Hepatocyte (in vitro differentiated cells): ENCODE results near the gene TXNRD1. TPM values are rescaled to one million over a fixed set of nuclear protein-coding genes. Genes with fewer than 3 reads are reported as not detected.

Source experiments
- DNase-seq: peaks from one replicate; pipeline ENCODE4 v3.0.0-alpha.2; 2016; ENCODE audit warnings: low spot score
- H2AFZ ChIP-seq: fragments of 200-600 bp; sonication (generic); 2 replicates; pipeline ENCODE4 v1.6.0; 2016; ENCODE audit warnings: antibody characterized with exemption, mild to moderate bottlenecking
- H3K27ac ChIP-seq: fragments of 200-600 bp; sonication (generic); 2 replicates; pipeline ENCODE4 v1.5.1; 2016; ENCODE audit warnings: mild to moderate bottlenecking
- H3K27me3 ChIP-seq: fragments of 200-600 bp; sonication (generic); 2 replicates; pipeline ENCODE4 v1.6.1; 2016
- H3K36me3 ChIP-seq: fragments of 200-600 bp; sonication (generic); replicated peaks from 2 replicates; pipeline ENCODE4 v1.5.1; 2016; ENCODE audit warnings: low read depth; ENCODE audit not compliant: insufficient read depth
- H3K4me1 ChIP-seq: fragments of 200-600 bp; sonication (generic); 2 replicates; pipeline ENCODE4 v1.5.1; 2016; ENCODE audit warnings: mild to moderate bottlenecking, moderate library complexity; ENCODE audit not compliant: insufficient read depth
- H3K4me2 ChIP-seq: fragments of 200-600 bp; sonication (generic); 2 replicates; pipeline ENCODE4 v1.6.0; 2016
- H3K4me3 ChIP-seq: fragments of 200-600 bp; sonication (generic); 2 replicates; pipeline ENCODE4 v1.5.1; 2016; ENCODE audit warnings: mild to moderate bottlenecking
- H3K79me2 ChIP-seq: fragments of 200-600 bp; sonication (generic); 2 replicates; pipeline ENCODE4 v1.6.0; 2017; ENCODE audit warnings: mild to moderate bottlenecking
- H3K9me2 ChIP-seq: fragments of 200-600 bp; sonication (generic); replicated peaks from 2 replicates; pipeline ENCODE4 v1.6.0; 2017; ENCODE audit warnings: mild to moderate bottlenecking; ENCODE audit not compliant: insufficient read depth
- H3K9me3 ChIP-seq: fragments of 200-600 bp; sonication (generic); 2 replicates; pipeline ENCODE4 v1.5.1; 2016; ENCODE audit warnings: low read depth, mild to moderate bottlenecking
- H4K20me1 ChIP-seq: fragments of 200-600 bp; sonication (generic); 2 replicates; pipeline ENCODE4 v1.6.0; 2016; ENCODE audit warnings: mild to moderate bottlenecking; ENCODE audit not compliant: insufficient read depth, poor library complexity, severe bottlenecking
- CTCF ChIP-seq: fragments of 200-600 bp; sonication (generic); IDR thresholded peaks from 2 replicates; pipeline ENCODE4 v1.5.1; 2016; ENCODE audit warnings: antibody characterized with exemption, mild to moderate bottlenecking; ENCODE audit not compliant: poor library complexity
- EZH2 ChIP-seq: fragments of 200-600 bp; sonication (generic); IDR thresholded peaks from 2 replicates; pipeline ENCODE4 v1.6.1; 2016; ENCODE audit warnings: antibody characterized with exemption, mild to moderate bottlenecking, borderline replicate concordance
- EZH2phosphoT487 ChIP-seq: fragments of 200-600 bp; sonication (generic); IDR thresholded peaks from one replicate; pipeline ENCODE4 v1.6.1; 2018; ENCODE audit warnings: antibody characterized with exemption, mild to moderate bottlenecking, low read depth, moderate library complexity; ENCODE audit not compliant: unreplicated experiment, severe bottlenecking
- WGBS: methylation state at CpG from one replicate; pipeline ENCODE4 v1.1.6; 2016; ENCODE audit warnings: low lambda C conversion rate; ENCODE audit errors: missing lambda C conversion rate; 5-methylcytosine and 5-hydroxymethylcytosine counted together
- polyA plus RNA-seq: library from polyadenylated mRNA; unstranded; fragments of >200 nt; fragmentation: Nextera tagmentation; extraction: Ambion mirVana; gene quantifications from 2 replicates; pipeline ENCODE4 v1.2.1, GENCODE V29; 2016
- total RNA-seq: library from RNA; depleted of rRNA; stranded (reverse); fragments of >200 nt; gene quantifications from 2 replicates; pipeline ENCODE4 v1.2.3, GENCODE V29; 2014

Gene TXNRD1
- total and polyA plus RNA-seq, 2 experiments from 2014 or later, result 49.8 to 113 TPM

GRCh38 chr12:104201238-104202001 is 14.2 kb upstream of the TXNRD1 start:
- H3K27ac ChIP-seq, result no peak overlapping the region
- TF ChIP-seq EZH2phosphoT487 (no peak), CTCF (peak; percentile 77)
- H3K79me2 ChIP-seq, result no peaks in the 10 kb centered on the region
- H3K4me2 ChIP-seq, result no peak overlapping the region
- peak; percentile 58 for DNase-seq
- no peaks in the 10 kb centered on the region for H3K27me3 ChIP-seq
- no peaks in the 10 kb centered on the region for H3K9me3 ChIP-seq
- H3K4me1 ChIP-seq, result no peaks in the 10 kb centered on the region
- no peak overlapping the region for H2AFZ ChIP-seq
- H3K36me3 ChIP-seq, result no peaks in the 10 kb centered on the region
- H4K20me1 ChIP-seq, result no peaks in the 10 kb centered on the region
- H3K4me3 ChIP-seq, result no peak overlapping the region
- WGBS, result 42% methylated on average over 3 of the region's 3 CpGs
- no peaks in the 10 kb centered on the region for H3K9me2 ChIP-seq

- WGBS, result 89% methylated on average over 18 of the region's 19 CpGs
These were observed 10.7 kb upstream of the TXNRD1 start for GRCh38 chr12:104204690-104205480.

GRCh38 chr12:104207416-104208205 is 8.0 kb upstream of the TXNRD1 start:
- Histone ChIP-seq H2AFZ (no peak overlapping the region), H3K4me2 (no peak overlapping the region), H3K27ac (no peak overlapping the region), H3K36me3 (no peaks in the 10 kb centered on the region), H4K20me1 (no peaks in the 10 kb centered on the region), H3K4me3 (no peak overlapping the region), H3K4me1 (no peaks in the 10 kb centered on the region), H3K27me3 (no peaks in the 10 kb centered on the region), H3K79me2 (no peaks in the 10 kb centered on the region), H3K9me3 (no peaks in the 10 kb centered on the region), H3K9me2 (no peaks in the 10 kb centered on the region)
- TF ChIP-seq EZH2 (no peak), CTCF (no peak), EZH2phosphoT487 (no peak)
- DNase-seq, result no peak
- 93% methylated on average over 8 of the region's 8 CpGs for WGBS

More at GRCh38 chr12:104204690-104205480, 10.7 kb upstream of the TXNRD1 start:
- no peaks in the 10 kb centered on the region for H3K27me3 ChIP-seq
- no peaks in the 10 kb centered on the region for H3K36me3 ChIP-seq
- DNase-seq, result no peak
- H3K9me2 ChIP-seq, result no peaks in the 10 kb centered on the region
- H2AFZ ChIP-seq, result no peak overlapping the region
- no peak overlapping the region for H3K27ac ChIP-seq
- H3K4me1 ChIP-seq, result no peaks in the 10 kb centered on the region
- H4K20me1 ChIP-seq, result no peaks in the 10 kb centered on the region
- no peaks in the 10 kb centered on the region for H3K9me3 ChIP-seq
- no peak overlapping the region for H3K4me2 ChIP-seq
- no peak overlapping the region for H3K4me3 ChIP-seq
- TF ChIP-seq CTCF (no peak), EZH2phosphoT487 (no peak), EZH2 (no peak)
- no peaks in the 10 kb centered on the region for H3K79me2 ChIP-seq
